Testis (tissue), 3 donors: ENCODE results near the gene IL12B. TPM values are rescaled to one million over a fixed set of nuclear protein-coding genes. Genes with fewer than 3 reads are reported as not detected.

ENCODE experiments used
- DNase-seq: peaks from one replicate; pipeline ENCODE4 v3.0.0-alpha.2; 2019
- H3K27ac ChIP-seq, 2 donors: fragments of 200-600 bp; sonication (generic); one replicate each; pipeline ENCODE4 v1.5.1; 2019
- H3K27me3 ChIP-seq: fragments of 200-600 bp; sonication (generic); one replicate; pipeline ENCODE4 v1.5.1; 2019
- H3K36me3 ChIP-seq: fragments of 200-600 bp; sonication (generic); one replicate; pipeline ENCODE4 v1.5.1; 2017; ENCODE audit warnings: low read depth; ENCODE audit errors: missing control alignments
- H3K4me1 ChIP-seq: fragments of 200-600 bp; sonication (generic); one replicate; pipeline ENCODE4 v1.5.1; 2019
- H3K4me3 ChIP-seq, 2 donors: fragments of 200-600 bp; sonication (generic); one replicate each; pipeline ENCODE4 v1.5.1; 2017 to 2019
- H3K9me3 ChIP-seq: fragments of 200-600 bp; sonication (generic); one replicate; pipeline ENCODE4 v1.5.1; 2017
- POLR2A ChIP-seq: fragments of 450-650 bp; IDR thresholded peaks from one replicate; pipeline ENCODE4 v1.6.1; 2017; ENCODE audit warnings: antibody characterized with exemption, mild to moderate bottlenecking, moderate library complexity
- WGBS, 2 donors: methylation state at CpG; one replicate each; pipeline ENCODE4 v1.1.5; 2018; 5-methylcytosine and 5-hydroxymethylcytosine counted together
- intact Hi-C: fragments of 100-400 bp; cut with DNase I; formaldehyde crosslinking; loops from one replicate; pipeline ENCODE4 v1.15.1; 2023; ENCODE audit warnings: low total_unique reads
- polyA plus RNA-seq: library from polyadenylated mRNA; stranded (reverse); fragments of 350-450 nt; fragmentation: Illumina TruSeq; extraction: RNeasy Lipid Tissue Mini Kit (QIAGEN cat#74804); gene quantifications from one replicate; pipeline ENCODE4 v1.2.3, GENCODE V29; 2014; ENCODE audit warnings: low read depth, low replicate concordance; ENCODE audit not compliant: insufficient read depth
- total RNA-seq, 2 donors: library from RNA; depleted of rRNA; stranded (reverse); fragments of >200 nt; gene quantifications; one replicate each; pipeline ENCODE4 v1.2.3, GENCODE V29; 2016
- TF ChIP-seq, protein P1 (sequence below), 3 experiments: fragments of 450-650 bp in 2 of 3; fragments of 200-600 bp in 1 of 3; sonication (generic) in 1 of 3; IDR thresholded peaks; one replicate each; pipeline ENCODE4 v1.5.1; 2016 to 2019; ENCODE audit warnings: antibody characterized with exemption in 3 of 3, mild to moderate bottlenecking in 2 of 3, moderate library complexity in 1 of 3

The IL12B gene
- total and polyA plus RNA-seq, 3 donors from 2014 or later, result 0.15 TPM; not detected in 2

DNA sequence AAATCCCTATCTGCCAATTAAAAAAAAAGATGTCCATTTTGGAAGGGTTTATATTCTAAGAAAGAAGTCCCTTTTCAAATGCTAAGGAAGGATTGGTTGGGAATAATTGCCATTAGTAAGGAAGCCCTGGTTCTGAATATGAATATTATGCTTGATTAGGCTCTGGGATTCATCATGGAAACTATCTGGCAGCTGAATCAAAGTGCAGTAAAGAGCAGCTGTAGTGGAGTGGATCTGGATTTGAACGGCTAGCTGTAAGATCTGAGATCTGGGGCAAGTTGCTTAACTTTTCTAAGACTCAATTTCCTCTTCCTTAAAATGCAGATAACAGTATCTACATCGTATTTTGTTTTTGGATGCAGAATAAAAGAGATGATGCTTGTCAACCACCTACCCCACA lies 10.5 kb downstream of the IL12B start:
- no peaks in the 10 kb centered on the region for H3K4me1 ChIP-seq
- intact Hi-C loops, result no loop called here
- TF ChIP-seq, protein P1, sequence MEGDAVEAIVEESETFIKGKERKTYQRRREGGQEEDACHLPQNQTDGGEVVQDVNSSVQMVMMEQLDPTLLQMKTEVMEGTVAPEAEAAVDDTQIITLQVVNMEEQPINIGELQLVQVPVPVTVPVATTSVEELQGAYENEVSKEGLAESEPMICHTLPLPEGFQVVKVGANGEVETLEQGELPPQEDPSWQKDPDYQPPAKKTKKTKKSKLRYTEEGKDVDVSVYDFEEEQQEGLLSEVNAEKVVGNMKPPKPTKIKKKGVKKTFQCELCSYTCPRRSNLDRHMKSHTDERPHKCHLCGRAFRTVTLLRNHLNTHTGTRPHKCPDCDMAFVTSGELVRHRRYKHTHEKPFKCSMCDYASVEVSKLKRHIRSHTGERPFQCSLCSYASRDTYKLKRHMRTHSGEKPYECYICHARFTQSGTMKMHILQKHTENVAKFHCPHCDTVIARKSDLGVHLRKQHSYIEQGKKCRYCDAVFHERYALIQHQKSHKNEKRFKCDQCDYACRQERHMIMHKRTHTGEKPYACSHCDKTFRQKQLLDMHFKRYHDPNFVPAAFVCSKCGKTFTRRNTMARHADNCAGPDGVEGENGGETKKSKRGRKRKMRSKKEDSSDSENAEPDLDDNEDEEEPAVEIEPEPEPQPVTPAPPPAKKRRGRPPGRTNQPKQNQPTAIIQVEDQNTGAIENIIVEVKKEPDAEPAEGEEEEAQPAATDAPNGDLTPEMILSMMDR (IDR thresholded peaks at IDR 0.05), result no peak
- no peak for TF ChIP-seq POLR2A
- H3K36me3 ChIP-seq, result no peaks in the 10 kb centered on the region
- no peaks in the 10 kb centered on the region for H3K9me3 ChIP-seq
- H3K4me3 ChIP-seq, result no peak overlapping the region
- DNase-seq, result no peak
- 57 to 79% methylated on average over 2 of the region's 2 CpGs for WGBS, 2 donors
- no peak overlapping the region for H3K27ac ChIP-seq
- no peaks in the 10 kb centered on the region for H3K27me3 ChIP-seq

DNA sequence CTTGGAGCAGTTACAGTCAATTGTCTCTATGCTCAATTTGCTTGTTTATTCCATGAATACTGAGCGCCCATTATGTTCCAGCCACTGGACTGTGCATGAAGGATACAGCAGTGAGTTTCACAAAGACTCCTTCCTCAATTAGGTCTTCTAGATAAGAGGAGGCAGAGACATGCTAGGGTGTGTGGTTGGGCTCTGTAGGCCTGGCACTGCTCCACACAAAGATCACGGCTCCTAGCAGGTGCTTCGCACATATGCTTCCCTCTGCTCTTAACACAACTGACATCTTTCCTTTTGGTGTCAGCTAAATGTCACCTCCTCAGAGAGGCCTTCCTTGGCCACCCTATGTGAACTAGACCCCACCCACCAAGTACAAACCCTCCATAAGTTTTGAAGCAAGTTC lies 10.9 kb downstream of the IL12B start:
- TF ChIP-seq, protein P1 (IDR thresholded peaks at IDR 0.05), result no peak
- no peak for TF ChIP-seq POLR2A
- intact Hi-C loops, result no loop called here
- H3K4me1 ChIP-seq, result no peaks in the 10 kb centered on the region
- 79 to 80% methylated on average over 3 of the region's 3 CpGs for WGBS, 2 donors
- H3K27ac ChIP-seq, result no peak overlapping the region
- no peak overlapping the region for H3K4me3 ChIP-seq
- H3K36me3 ChIP-seq, result no peaks in the 10 kb centered on the region
- H3K9me3 ChIP-seq, result no peaks in the 10 kb centered on the region
- DNase-seq, result no peak
- H3K27me3 ChIP-seq, result no peaks in the 10 kb centered on the region

DNA sequence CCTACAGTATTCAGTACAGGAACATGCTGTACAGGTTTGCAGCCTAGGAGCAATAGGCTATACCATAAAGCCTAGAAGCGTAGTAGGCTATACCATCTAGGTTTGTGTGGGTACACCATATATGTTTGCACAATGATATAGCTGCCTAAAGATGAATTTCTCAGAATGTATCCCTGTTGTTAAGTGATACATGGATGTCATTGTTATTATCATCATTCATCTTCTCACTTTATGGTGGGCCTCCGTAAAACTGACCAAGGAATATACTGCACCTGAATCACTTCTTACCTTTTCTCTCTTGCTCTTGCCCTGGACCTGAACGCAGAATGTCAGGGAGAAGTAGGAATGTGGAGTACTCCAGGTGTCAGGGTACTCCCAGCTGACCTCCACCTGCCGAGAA lies 11.8 kb downstream of the IL12B start:
- no peaks in the 10 kb centered on the region for H3K9me3 ChIP-seq
- no peak for DNase-seq
- no peak overlapping the region for H3K27ac ChIP-seq
- no peak overlapping the region for H3K4me3 ChIP-seq
- H3K4me1 ChIP-seq, result no peaks in the 10 kb centered on the region
- WGBS, 2 donors, result 80 to 89% methylated on average over 4 of the region's 4 CpGs
- intact Hi-C loops, result no loop called here
- TF ChIP-seq, protein P1 (IDR thresholded peaks at IDR 0.05), result no peak
- TF ChIP-seq POLR2A, result no peak
- no peaks in the 10 kb centered on the region for H3K27me3 ChIP-seq
- no peaks in the 10 kb centered on the region for H3K36me3 ChIP-seq

- Histone ChIP-seq H3K27ac (no peak overlapping the region), H3K4me1 (no peaks in the 10 kb centered on the region), H3K4me3 (no peak overlapping the region), H3K36me3 (no peaks in the 10 kb centered on the region), H3K27me3 (no peaks in the 10 kb centered on the region), H3K9me3 (no peaks in the 10 kb centered on the region)
- no peak for DNase-seq
- TF ChIP-seq, protein P1 (IDR thresholded peaks at IDR 0.05), result no peak
- TF ChIP-seq POLR2A, result no peak
- intact Hi-C loops, result no loop called here
- 61 to 66% methylated on average over 2 of the region's 2 CpGs for WGBS, 2 donors
These were observed 12.4 kb downstream of the IL12B start for GRCh38 chr5:159317849-159318248.

GRCh38 chr5:159316519-159317383 lies 13.5 kb downstream of the IL12B start:
- intact Hi-C loops, result no loop called here
- peak; percentile 61 for DNase-seq
- no peaks in the 10 kb centered on the region for H3K9me3 ChIP-seq

More at GRCh38 chr5:159316519-159317383, 13.5 kb downstream of the IL12B start:
- H3K4me1 ChIP-seq, result no peaks in the 10 kb centered on the region
- no peak overlapping the region for H3K4me3 ChIP-seq
- H3K27ac ChIP-seq, result no peak overlapping the region
- WGBS, 2 donors, result 82 to 86% methylated on average over 9 of the region's 9 CpGs
- no peak for TF ChIP-seq POLR2A
- TF ChIP-seq, protein P1 (IDR thresholded peaks at IDR 0.05), result peak in 1 of 3 experiments; percentile 27
- no peaks in the 10 kb centered on the region for H3K27me3 ChIP-seq
- H3K36me3 ChIP-seq, result no peaks in the 10 kb centered on the region
